GM12801 (cell line): ENCODE measurements around the gene ASXL3.

Experiments used
- CTCF ChIP-seq: IDR thresholded peaks from one replicate; pipeline ENCODE4 v1.5.1; 2011; ENCODE audit warnings: control low read depth; ENCODE audit not compliant: insufficient read length; ENCODE audit errors: extremely low read depth

Gene ASXL3

GRCh38 chr18:33603454-33603853 lies 25.4 kb downstream of the ASXL3 start:
- TF ChIP-seq CTCF = no peak

- TF ChIP-seq CTCF = no peak
Measured at GRCh38 chr18:33605250-33605649, 27.2 kb downstream of the ASXL3 start.

- no peak for TF ChIP-seq CTCF
Measured at GRCh38 chr18:33606621-33607020, 28.6 kb downstream of the ASXL3 start.

GRCh38 chr18:33611525-33612135 lies 33.6 kb downstream of the ASXL3 start:
- no peak for TF ChIP-seq CTCF

GRCh38 chr18:33612632-33613031 lies 34.6 kb downstream of the ASXL3 start:
- TF ChIP-seq CTCF = no peak

GRCh38 chr18:33616556-33616955 lies 38.5 kb downstream of the ASXL3 start:
- TF ChIP-seq CTCF = no peak

- TF ChIP-seq CTCF = no peak
Measured at GRCh38 chr18:33627114-33627513, 49.1 kb downstream of the ASXL3 start.
